ENCODE data around the gene THSD7A.

DNA sequence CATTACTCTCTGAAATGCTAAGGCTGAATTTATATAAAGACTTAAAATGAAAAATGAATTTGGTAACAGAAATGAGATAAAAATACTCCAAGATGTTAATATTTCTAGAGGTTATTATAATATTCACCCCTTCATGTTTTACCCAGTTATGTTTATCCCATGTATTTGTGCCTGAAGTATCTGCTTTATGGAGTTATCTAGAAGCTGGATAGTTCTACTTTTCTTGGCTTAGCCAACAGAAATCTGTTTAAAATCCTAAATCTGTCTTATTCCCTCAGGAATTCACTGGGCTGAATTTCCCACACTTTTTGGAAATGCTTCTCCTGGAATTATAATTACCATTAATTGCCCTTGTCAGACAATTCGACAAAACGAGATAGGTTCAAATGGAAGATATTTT lies 201.6 kb downstream of the THSD7A start:
- TF ChIP-seq, protein P1, sequence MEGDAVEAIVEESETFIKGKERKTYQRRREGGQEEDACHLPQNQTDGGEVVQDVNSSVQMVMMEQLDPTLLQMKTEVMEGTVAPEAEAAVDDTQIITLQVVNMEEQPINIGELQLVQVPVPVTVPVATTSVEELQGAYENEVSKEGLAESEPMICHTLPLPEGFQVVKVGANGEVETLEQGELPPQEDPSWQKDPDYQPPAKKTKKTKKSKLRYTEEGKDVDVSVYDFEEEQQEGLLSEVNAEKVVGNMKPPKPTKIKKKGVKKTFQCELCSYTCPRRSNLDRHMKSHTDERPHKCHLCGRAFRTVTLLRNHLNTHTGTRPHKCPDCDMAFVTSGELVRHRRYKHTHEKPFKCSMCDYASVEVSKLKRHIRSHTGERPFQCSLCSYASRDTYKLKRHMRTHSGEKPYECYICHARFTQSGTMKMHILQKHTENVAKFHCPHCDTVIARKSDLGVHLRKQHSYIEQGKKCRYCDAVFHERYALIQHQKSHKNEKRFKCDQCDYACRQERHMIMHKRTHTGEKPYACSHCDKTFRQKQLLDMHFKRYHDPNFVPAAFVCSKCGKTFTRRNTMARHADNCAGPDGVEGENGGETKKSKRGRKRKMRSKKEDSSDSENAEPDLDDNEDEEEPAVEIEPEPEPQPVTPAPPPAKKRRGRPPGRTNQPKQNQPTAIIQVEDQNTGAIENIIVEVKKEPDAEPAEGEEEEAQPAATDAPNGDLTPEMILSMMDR (IDR thresholded peaks at IDR 0.05; ENCODE audit: low read depth, low read length, missing input control) = no peak
- no peak for TF ChIP-seq YY1 (IDR thresholded peaks at IDR 0.05)
- no peak for TF ChIP-seq RAD21 (IDR thresholded peaks at IDR 0.05)
- TF ChIP-seq RXRA (IDR thresholded peaks at IDR 0.05) = no peak
- TF ChIP-seq, protein P2, sequence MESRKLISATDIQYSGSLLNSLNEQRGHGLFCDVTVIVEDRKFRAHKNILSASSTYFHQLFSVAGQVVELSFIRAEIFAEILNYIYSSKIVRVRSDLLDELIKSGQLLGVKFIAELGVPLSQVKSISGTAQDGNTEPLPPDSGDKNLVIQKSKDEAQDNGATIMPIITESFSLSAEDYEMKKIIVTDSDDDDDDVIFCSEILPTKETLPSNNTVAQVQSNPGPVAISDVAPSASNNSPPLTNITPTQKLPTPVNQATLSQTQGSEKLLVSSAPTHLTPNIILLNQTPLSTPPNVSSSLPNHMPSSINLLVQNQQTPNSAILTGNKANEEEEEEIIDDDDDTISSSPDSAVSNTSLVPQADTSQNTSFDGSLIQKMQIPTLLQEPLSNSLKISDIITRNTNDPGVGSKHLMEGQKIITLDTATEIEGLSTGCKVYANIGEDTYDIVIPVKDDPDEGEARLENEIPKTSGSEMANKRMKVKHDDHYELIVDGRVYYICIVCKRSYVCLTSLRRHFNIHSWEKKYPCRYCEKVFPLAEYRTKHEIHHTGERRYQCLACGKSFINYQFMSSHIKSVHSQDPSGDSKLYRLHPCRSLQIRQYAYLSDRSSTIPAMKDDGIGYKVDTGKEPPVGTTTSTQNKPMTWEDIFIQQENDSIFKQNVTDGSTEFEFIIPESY (IDR thresholded peaks at IDR 0.05) = no peak
- TF ChIP-seq, protein P3, sequence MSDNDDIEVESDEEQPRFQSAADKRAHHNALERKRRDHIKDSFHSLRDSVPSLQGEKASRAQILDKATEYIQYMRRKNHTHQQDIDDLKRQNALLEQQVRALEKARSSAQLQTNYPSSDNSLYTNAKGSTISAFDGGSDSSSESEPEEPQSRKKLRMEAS (IDR thresholded peaks at IDR 0.05) = no peak
- TF ChIP-seq, protein P4, sequence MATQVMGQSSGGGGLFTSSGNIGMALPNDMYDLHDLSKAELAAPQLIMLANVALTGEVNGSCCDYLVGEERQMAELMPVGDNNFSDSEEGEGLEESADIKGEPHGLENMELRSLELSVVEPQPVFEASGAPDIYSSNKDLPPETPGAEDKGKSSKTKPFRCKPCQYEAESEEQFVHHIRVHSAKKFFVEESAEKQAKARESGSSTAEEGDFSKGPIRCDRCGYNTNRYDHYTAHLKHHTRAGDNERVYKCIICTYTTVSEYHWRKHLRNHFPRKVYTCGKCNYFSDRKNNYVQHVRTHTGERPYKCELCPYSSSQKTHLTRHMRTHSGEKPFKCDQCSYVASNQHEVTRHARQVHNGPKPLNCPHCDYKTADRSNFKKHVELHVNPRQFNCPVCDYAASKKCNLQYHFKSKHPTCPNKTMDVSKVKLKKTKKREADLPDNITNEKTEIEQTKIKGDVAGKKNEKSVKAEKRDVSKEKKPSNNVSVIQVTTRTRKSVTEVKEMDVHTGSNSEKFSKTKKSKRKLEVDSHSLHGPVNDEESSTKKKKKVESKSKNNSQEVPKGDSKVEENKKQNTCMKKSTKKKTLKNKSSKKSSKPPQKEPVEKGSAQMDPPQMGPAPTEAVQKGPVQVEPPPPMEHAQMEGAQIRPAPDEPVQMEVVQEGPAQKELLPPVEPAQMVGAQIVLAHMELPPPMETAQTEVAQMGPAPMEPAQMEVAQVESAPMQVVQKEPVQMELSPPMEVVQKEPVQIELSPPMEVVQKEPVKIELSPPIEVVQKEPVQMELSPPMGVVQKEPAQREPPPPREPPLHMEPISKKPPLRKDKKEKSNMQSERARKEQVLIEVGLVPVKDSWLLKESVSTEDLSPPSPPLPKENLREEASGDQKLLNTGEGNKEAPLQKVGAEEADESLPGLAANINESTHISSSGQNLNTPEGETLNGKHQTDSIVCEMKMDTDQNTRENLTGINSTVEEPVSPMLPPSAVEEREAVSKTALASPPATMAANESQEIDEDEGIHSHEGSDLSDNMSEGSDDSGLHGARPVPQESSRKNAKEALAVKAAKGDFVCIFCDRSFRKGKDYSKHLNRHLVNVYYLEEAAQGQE (IDR thresholded peaks at IDR 0.05) = no peak
- TF ChIP-seq SP1 (IDR thresholded peaks at IDR 0.05) = no peak
- TF ChIP-seq EGR1 (IDR thresholded peaks at IDR 0.05; ENCODE audit: low read depth in 2 of 2) = no peak
- TF ChIP-seq, protein P5, sequence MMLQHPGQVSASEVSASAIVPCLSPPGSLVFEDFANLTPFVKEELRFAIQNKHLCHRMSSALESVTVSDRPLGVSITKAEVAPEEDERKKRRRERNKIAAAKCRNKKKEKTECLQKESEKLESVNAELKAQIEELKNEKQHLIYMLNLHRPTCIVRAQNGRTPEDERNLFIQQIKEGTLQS (IDR thresholded peaks at IDR 0.05) = no peak
- no peak for TF ChIP-seq GABPA (IDR thresholded peaks at IDR 0.05 in 1 of 2, conservative IDR thresholded peaks at IDR 0.05 in 1 of 2)

All from liver (tissue), 3 donors.